Adipocyte (in vitro differentiated cells): ENCODE results near the gene S100A4.
"Not testable (repeated sequence)": the region's sequence is repeated elsewhere in the genome, so short reads cannot be mapped to it uniquely, and the experiment has no call there.

ENCODE experiments used
- DNase-seq: peaks from one replicate; pipeline ENCODE4 v3.0.0-alpha.2; 2015; ENCODE audit warnings: low read depth
- H3K27me3 ChIP-seq: replicated peaks from 2 replicates; pipeline ENCODE4 v1.7.0; 2013; ENCODE audit warnings: mild to moderate bottlenecking, low read length, moderate library complexity; ENCODE audit not compliant: control insufficient read depth, insufficient read depth
- H3K36me3 ChIP-seq: 2 replicates; pipeline ENCODE4 v1.7.0; 2013; ENCODE audit warnings: low read length, mild to moderate bottlenecking, moderate library complexity; ENCODE audit not compliant: control insufficient read depth, insufficient read depth, severe bottlenecking
- H3K4me1 ChIP-seq: 2 replicates; pipeline ENCODE4 v1.7.0; 2013; ENCODE audit warnings: mild to moderate bottlenecking, low read length, moderate library complexity; ENCODE audit not compliant: control insufficient read depth, insufficient read depth
- H3K4me3 ChIP-seq: 2 replicates; pipeline ENCODE4 v1.7.0; 2013; ENCODE audit warnings: mild to moderate bottlenecking, low read length, moderate library complexity
- H3K9ac ChIP-seq: 2 replicates; pipeline ENCODE4 v1.7.0; 2013; ENCODE audit warnings: mild to moderate bottlenecking, low read length, moderate library complexity
- H3K9me3 ChIP-seq: 2 replicates; pipeline ENCODE4 v1.7.0; 2013; ENCODE audit warnings: mild to moderate bottlenecking, low read length, moderate library complexity; ENCODE audit not compliant: control insufficient read depth

Gene S100A4

DNA sequence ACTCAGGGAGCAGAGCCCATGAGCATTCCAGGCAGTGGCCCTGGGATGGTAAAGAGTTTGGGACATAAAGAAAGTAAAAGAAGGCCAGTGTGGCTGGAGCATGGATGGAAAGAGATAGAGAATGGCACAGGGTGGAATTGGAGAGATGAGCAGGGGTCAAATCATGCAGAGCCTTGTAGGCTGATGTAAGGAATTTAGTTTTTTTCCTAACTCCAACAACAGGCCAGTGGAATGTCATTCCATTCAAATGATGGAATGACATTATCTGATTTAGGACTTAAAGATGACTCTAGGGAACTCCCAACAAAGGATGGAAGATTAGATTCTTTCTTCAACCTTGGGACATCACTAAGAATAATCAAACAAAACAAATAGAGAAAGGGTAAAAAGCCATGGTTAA is 32.9 kb upstream of the S100A4 start:
- Histone ChIP-seq H3K9me3 (no peaks in the 10 kb centered on the region), H3K36me3 (no peaks in the 10 kb centered on the region), H3K9ac (no peak overlapping the region), H3K27me3 (no peaks in the 10 kb centered on the region), H3K4me3 (no peak overlapping the region), H3K4me1 (peaks cover 20% of the 10 kb centered on the region)
- peak; percentile 38 for DNase-seq

DNA sequence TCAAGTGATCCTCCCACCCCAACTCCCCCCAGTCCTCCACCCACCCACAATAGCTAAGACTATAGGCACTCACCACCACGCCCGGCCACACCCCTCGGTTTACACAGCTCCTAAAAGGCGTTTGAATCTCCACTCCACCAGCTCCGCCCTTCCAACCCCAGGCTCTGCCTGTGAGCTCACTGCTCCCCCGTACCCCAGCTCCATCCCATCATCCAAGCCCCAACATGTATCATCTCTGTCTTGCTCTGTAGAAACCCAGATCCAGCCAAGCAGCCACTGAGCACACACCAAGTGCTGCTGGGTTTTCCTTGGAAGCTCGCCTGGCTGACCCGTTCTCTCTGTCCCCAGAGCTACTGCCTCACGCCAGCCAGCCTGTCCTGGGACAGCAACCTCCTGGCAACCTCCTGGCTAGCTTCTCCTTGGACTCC is 32.0 kb upstream of the S100A4 start:
- Histone ChIP-seq H3K4me1 (peaks cover 28% of the 10 kb centered on the region), H3K27me3 (no peaks in the 10 kb centered on the region), H3K9me3 (no peaks in the 10 kb centered on the region), H3K9ac (no peak overlapping the region), H3K36me3 (no peaks in the 10 kb centered on the region), H3K4me3 (no peak overlapping the region)
- DNase-seq: no peak

DNA sequence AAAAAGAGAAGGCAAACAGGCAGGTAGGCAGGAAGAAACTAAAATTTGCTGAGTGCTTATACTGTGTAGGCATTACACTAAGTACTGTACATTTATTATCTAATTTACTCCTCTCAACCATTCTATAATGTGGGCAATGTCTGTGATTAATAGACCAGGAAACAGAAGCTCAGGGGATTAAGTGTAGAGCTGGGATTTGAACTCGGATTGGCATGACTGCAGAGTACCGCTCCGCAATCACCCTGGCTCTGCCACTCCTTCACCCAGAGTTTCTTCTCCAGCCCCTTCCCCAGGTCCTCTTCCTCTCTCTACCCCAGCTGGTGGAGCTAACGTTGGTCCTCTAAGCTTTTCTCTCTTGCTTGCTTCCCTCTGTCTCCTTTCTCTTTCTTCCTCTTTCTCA is 31.5 kb upstream of the S100A4 start:
- no peak for DNase-seq
- no peaks in the 10 kb centered on the region for H3K9me3 ChIP-seq
- H3K27me3 ChIP-seq: no peaks in the 10 kb centered on the region
- no peak overlapping the region for H3K4me3 ChIP-seq
- no peaks in the 10 kb centered on the region for H3K36me3 ChIP-seq
- peaks cover 32% of the 10 kb centered on the region for H3K4me1 ChIP-seq
- H3K9ac ChIP-seq: no peak overlapping the region

DNA sequence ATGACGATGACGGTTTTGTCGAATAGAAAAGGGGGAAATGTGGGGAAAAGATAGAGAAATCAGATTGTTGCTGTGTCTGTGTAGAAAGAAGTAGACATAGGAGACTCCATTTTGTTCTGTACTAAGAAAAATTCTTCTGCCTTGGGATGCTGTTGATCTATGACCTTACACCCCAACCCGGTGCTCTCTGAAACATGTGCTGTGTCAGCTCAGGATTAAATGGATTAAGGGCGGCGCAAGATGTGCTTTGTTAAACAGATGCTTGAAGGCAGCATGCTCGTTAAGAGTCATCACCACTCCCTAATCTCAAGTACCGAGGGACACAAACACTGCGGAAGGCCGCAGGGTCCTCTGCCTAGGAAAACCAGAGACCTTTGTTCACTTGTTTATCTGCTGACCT is 29.9 kb upstream of the S100A4 start:
- not testable (repeated sequence) for DNase-seq
- peaks cover 32% of the 10 kb centered on the region for H3K4me1 ChIP-seq

DNA sequence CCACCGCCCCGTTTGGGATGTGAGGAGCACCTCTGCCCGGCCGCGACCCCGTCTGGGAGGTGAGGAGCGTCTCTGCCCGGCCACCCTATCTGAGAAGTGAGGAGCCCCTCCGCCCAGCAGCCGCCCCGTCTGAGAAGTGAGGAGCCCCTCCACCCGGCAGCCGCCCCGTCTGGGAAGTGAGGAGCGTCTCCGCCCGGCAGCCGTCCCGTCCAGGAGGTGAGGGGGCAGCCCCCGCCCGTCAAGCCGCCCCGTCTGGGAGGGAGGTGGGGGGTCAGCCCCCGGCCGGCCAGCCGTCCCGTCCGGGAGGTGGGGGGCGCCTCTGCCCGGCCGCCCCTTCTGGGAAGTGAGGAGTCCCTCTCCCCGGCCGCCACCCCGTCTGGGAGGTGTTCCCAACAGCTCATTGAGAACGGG is 29.5 kb upstream of the S100A4 start:
- not testable (repeated sequence) for DNase-seq, H3K36me3 ChIP-seq, H3K4me3 ChIP-seq, H3K9ac ChIP-seq, H3K9me3 ChIP-seq, H3K27me3 ChIP-seq
- H3K4me1 ChIP-seq: peaks cover 32% of the 10 kb centered on the region

More for the DNA sequence above, 29.9 kb upstream of the S100A4 start:
- H3K9ac ChIP-seq, H3K36me3 ChIP-seq, H3K4me3 ChIP-seq, H3K27me3 ChIP-seq, H3K9me3 ChIP-seq: not testable (repeated sequence)

DNA sequence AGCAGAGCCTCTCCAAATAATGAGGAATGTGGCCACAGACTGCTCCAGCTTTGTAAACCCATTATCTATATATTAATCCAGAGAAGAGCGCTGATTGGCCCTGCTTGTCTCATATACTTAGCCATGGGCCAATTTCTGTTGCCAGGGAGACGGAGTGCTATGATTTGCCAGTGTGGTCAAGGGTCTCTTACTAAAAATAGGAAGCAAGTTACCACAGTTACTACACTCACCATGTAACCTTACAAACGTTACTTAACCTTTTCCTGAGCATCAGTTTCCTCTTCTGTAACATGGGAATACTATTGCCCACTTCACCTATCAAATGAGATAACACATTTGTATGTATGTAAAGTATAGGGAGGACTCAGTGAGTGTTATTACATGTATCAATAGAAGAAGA is 27.7 kb upstream of the S100A4 start:
- Histone ChIP-seq H3K27me3 (no peaks in the 10 kb centered on the region), H3K36me3 (no peaks in the 10 kb centered on the region), H3K9me3 (no peaks in the 10 kb centered on the region), H3K4me1 (peaks cover 27% of the 10 kb centered on the region), H3K4me3 (peak overlapping the region; percentile 53), H3K9ac (peak overlapping the region; percentile 73)
- no peak for DNase-seq

DNA sequence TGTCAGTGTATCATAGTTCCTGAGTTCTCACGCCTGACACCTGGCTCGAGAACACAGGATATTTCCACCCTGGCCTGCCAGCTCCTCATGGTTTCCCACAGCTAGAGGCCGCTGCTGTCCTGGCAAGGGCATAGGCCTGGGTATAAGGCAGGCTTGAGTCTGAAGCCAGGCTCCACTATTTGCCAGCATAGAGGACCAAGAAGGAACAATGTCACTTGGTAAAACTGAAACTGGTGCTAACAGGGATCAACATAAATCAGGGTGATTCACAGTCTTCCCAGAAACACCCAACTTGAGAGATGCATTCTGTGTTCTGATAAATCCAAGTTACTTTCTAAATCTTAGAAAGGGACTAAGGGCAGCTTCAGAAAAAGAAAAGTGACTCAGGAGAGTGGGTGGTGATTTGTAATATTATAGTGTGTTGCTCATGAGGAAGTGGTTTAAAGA is 27.0 kb upstream of the S100A4 start:
- H3K27me3 ChIP-seq: no peaks in the 10 kb centered on the region
- H3K9ac ChIP-seq: peak overlapping the region; percentile 73
- peak overlapping the region; percentile 53 for H3K4me3 ChIP-seq
- H3K36me3 ChIP-seq: no peaks in the 10 kb centered on the region
- no peaks in the 10 kb centered on the region for H3K9me3 ChIP-seq
- peak; percentile 93 for DNase-seq
- peaks cover 27% of the 10 kb centered on the region for H3K4me1 ChIP-seq

DNA sequence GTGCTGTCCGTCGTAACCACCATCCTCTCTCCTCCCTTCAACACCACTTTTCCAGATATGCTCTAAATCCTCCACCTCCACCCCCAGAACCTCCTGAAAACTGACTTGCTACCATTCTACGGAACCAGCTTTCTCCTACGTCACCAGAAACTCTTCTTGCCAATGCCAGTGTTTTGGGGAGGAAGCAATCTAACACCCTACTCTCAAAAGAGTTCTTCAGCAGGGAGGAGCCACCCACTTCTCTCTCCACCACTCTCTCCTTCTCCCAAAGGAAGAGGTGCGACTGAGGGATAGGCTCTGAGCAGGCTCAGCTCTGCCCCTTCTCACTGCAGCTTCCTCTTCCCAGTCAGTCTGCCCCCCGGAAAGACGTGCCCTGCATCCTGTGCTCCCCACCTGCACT is 26.1 kb upstream of the S100A4 start:
- DNase-seq: no peak
- Histone ChIP-seq H3K4me3 (no peak overlapping the region), H3K9me3 (no peaks in the 10 kb centered on the region), H3K27me3 (no peaks in the 10 kb centered on the region), H3K4me1 (peaks cover 34% of the 10 kb centered on the region), H3K9ac (no peak overlapping the region), H3K36me3 (no peaks in the 10 kb centered on the region)

DNA sequence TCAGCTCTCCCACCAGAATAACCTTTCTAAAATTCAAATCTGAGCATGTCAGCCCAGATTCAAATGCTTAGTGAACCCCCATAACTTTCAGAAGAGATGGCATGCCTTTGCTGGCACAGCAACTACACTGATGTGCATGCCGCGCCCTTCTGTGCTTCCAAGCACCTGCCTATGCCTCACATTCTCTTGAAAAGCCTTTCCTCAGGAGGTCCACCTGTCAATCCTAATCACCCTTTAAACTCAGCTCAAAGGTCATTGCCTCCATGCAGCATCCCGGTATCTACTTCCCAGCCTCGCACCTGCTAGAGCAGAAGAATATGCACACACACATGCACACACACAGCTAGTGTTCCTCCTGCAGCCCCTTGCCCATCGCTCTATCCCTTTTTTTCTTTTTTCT is 25.3 kb upstream of the S100A4 start:
- Histone ChIP-seq H3K9me3 (no peaks in the 10 kb centered on the region), H3K9ac (no peak overlapping the region)

DNA sequence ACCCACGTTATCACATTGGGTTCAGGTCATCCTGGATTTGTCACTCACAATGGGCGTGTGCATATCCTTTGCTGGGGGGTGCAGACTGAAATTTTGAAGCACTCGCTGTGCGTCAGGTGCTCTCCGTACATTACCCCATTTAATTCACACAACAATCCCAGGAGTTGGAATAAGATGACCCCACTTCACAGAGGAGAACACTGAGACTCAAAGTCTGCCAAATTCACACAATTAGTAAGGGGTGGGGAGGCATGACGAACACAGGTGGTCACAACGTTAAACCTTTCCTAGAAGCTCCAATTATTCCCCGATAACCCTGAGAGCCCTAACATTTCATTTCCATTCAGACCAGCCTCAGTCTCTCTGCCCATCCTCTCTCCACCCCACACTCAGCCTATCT is 23.9 kb upstream of the S100A4 start:
- no peaks in the 10 kb centered on the region for H3K27me3 ChIP-seq
- no peak for DNase-seq
- H3K9ac ChIP-seq: no peak overlapping the region
- no peaks in the 10 kb centered on the region for H3K36me3 ChIP-seq
- no peak overlapping the region for H3K4me3 ChIP-seq
- no peaks in the 10 kb centered on the region for H3K9me3 ChIP-seq
- peaks cover 49% of the 10 kb centered on the region for H3K4me1 ChIP-seq

More for the DNA sequence above, 25.3 kb upstream of the S100A4 start:
- H3K4me3 ChIP-seq: no peak overlapping the region
- no peak for DNase-seq
- H3K4me1 ChIP-seq: peaks cover 42% of the 10 kb centered on the region
- H3K36me3 ChIP-seq: no peaks in the 10 kb centered on the region
- H3K27me3 ChIP-seq: no peaks in the 10 kb centered on the region

DNA sequence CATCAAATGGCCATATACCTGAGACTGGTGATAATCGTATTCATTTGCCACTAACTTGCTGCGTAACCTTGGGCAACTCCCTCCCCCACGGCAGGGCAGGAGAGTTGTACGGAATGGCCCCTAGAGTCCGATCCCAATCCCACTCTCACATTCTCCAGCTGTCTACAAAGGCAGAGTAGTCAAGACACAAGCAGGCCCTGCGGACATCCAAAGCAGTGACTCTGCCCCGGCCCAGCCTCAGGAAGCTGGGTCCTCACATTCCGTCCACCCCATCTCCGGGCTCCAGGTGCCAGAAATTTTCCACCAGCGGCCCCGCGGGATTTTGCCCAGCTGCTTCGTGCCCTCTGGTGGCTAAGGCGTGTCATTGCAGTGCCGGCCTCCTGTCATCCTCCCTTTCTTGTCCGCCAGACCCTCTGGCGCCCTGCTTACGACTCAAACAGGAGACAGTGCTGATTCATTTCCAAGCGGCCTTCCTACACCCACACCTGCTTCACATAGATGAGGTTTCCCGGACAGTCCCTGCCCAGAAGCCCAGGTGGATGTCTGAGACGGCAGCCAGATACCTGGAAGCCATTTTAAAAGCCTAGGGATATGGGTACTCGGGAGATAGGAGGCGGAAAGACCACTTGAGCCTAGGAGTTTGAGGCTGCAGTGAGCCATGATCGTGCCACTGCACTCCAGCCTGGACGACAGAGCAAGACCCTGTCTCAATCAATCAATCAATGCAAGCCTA is 22.9 kb upstream of the S100A4 start:
- peak; percentile 97 for DNase-seq
- Histone ChIP-seq H3K27me3 (no peaks in the 10 kb centered on the region), H3K4me3 (peak overlapping the region; percentile 48)

More for the DNA sequence above, 22.9 kb upstream of the S100A4 start:
- H3K36me3 ChIP-seq: no peaks in the 10 kb centered on the region
- H3K9me3 ChIP-seq: no peaks in the 10 kb centered on the region
- peaks cover 47% of the 10 kb centered on the region for H3K4me1 ChIP-seq
- H3K9ac ChIP-seq: peak overlapping the region; percentile 76
